Mucosa of rectum (tissue), 2 donors: ENCODE results near the gene ENTREP1.
"Not testable (repeated sequence)": the region's sequence is repeated elsewhere in the genome, so short reads cannot be mapped to it uniquely, and the experiment has no call there.

ENCODE experiments used
- H3K27ac ChIP-seq, 2 donors: one replicate each; pipeline ENCODE4 v1.7.0; 2013; ENCODE audit warnings: inconsistent platforms in 2 of 2, low read depth in 2 of 2, low read length in 2 of 2
- H3K27me3 ChIP-seq, 2 donors: one replicate each; pipeline ENCODE4 v1.7.0; 2013; ENCODE audit warnings: low read length in 2 of 2; ENCODE audit not compliant: control insufficient read depth in 2 of 2, insufficient read depth in 2 of 2
- H3K36me3 ChIP-seq, 2 donors: one replicate each; pipeline ENCODE4 v1.7.0; 2013; ENCODE audit warnings: low read length in 2 of 2; ENCODE audit not compliant: control insufficient read depth in 2 of 2, insufficient read depth in 2 of 2
- H3K4me1 ChIP-seq, 2 donors: one replicate each; pipeline ENCODE4 v1.7.0; 2013; ENCODE audit warnings: low read length in 2 of 2, mild to moderate bottlenecking in 1 of 2; ENCODE audit not compliant: control insufficient read depth in 2 of 2, insufficient read depth in 2 of 2
- H3K4me3 ChIP-seq, 2 donors: one replicate each; pipeline ENCODE4 v1.7.0; 2013; ENCODE audit warnings: low read length in 2 of 2
- H3K9ac ChIP-seq, 2 donors: one replicate each; pipeline ENCODE4 v1.7.0; 2013; ENCODE audit warnings: low read length in 2 of 2, low read depth in 1 of 2, mild to moderate bottlenecking in 1 of 2
- H3K9me3 ChIP-seq, 2 donors: one replicate each; pipeline ENCODE4 v1.7.0; 2013; ENCODE audit warnings: low read length in 2 of 2; ENCODE audit not compliant: control insufficient read depth in 2 of 2
- donor health status: healthy.
- donor health status: Normal muscosa, but diverticular disease.

The ENTREP1 gene

GRCh38 chr9:69440254-69440955 lies 115.4 kb downstream of the ENTREP1 start:
- not testable (repeated sequence) for H3K9ac ChIP-seq, H3K4me3 ChIP-seq, H3K4me1 ChIP-seq, H3K27ac ChIP-seq, H3K9me3 ChIP-seq, H3K27me3 ChIP-seq, H3K36me3 ChIP-seq
